Vagina (tissue), 2 donors: Measurements from ENCODE around the gene FBXO17.

Experiments
- POLR2A ChIP-seq, 2 donors: fragments of 450-650 bp; IDR thresholded peaks; one replicate each; pipeline ENCODE4 v1.6.1; 2017; ENCODE audit warnings: antibody characterized with exemption in 2 of 2, mild to moderate bottlenecking in 2 of 2, moderate library complexity in 2 of 2
- TF ChIP-seq, protein P1 (sequence below), 3 experiments: fragments of 450-650 bp in 2 of 3; fragments of 200-600 bp in 1 of 3; sonication (generic) in 1 of 3; IDR thresholded peaks; one replicate each; pipeline ENCODE4 v1.5.1; 2017 to 2019; ENCODE audit warnings: antibody characterized with exemption in 3 of 3, mild to moderate bottlenecking in 2 of 3, moderate library complexity in 2 of 3

DNA sequence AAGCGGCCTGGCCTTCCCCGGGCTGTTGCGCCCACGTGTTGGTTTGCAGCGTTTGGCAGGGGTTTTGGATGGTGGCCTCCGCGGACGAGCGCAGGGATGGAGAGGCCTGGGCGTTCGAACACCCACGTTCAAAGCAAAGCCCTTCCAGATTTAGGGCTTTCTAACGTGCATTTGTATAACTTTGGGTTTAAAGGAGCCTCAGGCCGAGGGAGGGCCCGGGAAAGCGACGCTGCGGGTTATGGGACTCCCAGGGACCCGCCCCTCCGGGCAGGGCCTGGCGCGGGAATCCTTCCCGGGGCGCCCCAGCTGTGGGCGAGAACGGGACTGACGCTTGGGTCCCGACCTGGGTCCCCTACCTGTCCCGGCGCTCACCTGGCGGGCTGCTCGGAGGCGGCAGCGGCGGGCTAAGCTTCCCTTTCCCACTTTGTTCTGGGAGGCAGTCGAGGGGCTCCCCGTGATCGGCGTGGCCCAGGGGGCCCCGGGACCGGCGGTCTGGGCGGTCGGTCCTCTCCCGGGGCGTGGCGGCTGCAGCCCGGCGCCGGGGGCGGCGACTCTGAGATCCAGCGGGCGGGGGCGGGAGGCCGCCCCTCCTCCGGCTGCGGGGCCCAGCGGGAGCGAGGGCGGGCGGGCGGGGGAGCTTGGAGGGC lies at the start of gene FBXO17:
- TF ChIP-seq, protein P1, sequence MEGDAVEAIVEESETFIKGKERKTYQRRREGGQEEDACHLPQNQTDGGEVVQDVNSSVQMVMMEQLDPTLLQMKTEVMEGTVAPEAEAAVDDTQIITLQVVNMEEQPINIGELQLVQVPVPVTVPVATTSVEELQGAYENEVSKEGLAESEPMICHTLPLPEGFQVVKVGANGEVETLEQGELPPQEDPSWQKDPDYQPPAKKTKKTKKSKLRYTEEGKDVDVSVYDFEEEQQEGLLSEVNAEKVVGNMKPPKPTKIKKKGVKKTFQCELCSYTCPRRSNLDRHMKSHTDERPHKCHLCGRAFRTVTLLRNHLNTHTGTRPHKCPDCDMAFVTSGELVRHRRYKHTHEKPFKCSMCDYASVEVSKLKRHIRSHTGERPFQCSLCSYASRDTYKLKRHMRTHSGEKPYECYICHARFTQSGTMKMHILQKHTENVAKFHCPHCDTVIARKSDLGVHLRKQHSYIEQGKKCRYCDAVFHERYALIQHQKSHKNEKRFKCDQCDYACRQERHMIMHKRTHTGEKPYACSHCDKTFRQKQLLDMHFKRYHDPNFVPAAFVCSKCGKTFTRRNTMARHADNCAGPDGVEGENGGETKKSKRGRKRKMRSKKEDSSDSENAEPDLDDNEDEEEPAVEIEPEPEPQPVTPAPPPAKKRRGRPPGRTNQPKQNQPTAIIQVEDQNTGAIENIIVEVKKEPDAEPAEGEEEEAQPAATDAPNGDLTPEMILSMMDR (IDR thresholded peaks at IDR 0.05) = peak in 1 of 3 experiments; percentile 21
- TF ChIP-seq POLR2A (IDR thresholded peaks at IDR 0.05) = no peak
